RWPE2 (cell line): ENCODE data around the gene DLL1.
A peak's percentile ranks its signal among the peaks of the same experiment; 100 is the strongest.

ENCODE experiments used
- ATAC-seq: fragments of 200-7000 bp; cut with Tn5 transposase; 3 replicates; pipeline ENCODE4 v1.9.1; 2021; ENCODE audit warnings: low read depth
- DNase-seq: peaks from one replicate; pipeline ENCODE4 v3.0.0-alpha.2; 2020; ENCODE audit warnings: low spot score
- H3K27ac ChIP-seq: fragments of 450-650 bp; 2 replicates; pipeline ENCODE4 v1.5.1; 2017; ENCODE audit warnings: mild to moderate bottlenecking; ENCODE audit not compliant: poor library complexity, severe bottlenecking
- H3K27me3 ChIP-seq: fragments of 250-450 bp; sonication (Bioruptor Pico); 2 replicates; pipeline ENCODE4 v1.5.1; 2021; ENCODE audit warnings: mild to moderate bottlenecking, moderate library complexity; ENCODE audit not compliant: insufficient read depth, poor library complexity, severe bottlenecking
- H3K36me3 ChIP-seq: fragments of 250-450 bp; sonication (Bioruptor Pico); 2 replicates; pipeline ENCODE4 v1.5.1; 2020; ENCODE audit warnings: low read depth, mild to moderate bottlenecking, moderate library complexity
- H3K4me1 ChIP-seq: fragments of 250-450 bp; sonication (Bioruptor Pico); 2 replicates; pipeline ENCODE4 v1.5.1; 2021; ENCODE audit warnings: mild to moderate bottlenecking, moderate library complexity; ENCODE audit not compliant: insufficient read depth, poor library complexity, severe bottlenecking
- H3K4me3 ChIP-seq: fragments of 250-450 bp; sonication (Bioruptor Pico); 2 replicates; pipeline ENCODE4 v1.5.1; 2021; ENCODE audit warnings: mild to moderate bottlenecking, moderate library complexity; ENCODE audit not compliant: severe bottlenecking
- H3K9me3 ChIP-seq: fragments of 250-450 bp; sonication (Bioruptor Pico); 2 replicates; pipeline ENCODE4 v1.5.1; 2021; ENCODE audit warnings: mild to moderate bottlenecking, moderate library complexity; ENCODE audit not compliant: severe bottlenecking
- TF ChIP-seq, protein P1 (sequence below): fragments of 450-650 bp; IDR thresholded peaks from one replicate; pipeline ENCODE4 v1.5.1; 2017; ENCODE audit warnings: mild to moderate bottlenecking, moderate library complexity; ENCODE audit not compliant: poor library complexity, severe bottlenecking

Gene DLL1

DNA sequence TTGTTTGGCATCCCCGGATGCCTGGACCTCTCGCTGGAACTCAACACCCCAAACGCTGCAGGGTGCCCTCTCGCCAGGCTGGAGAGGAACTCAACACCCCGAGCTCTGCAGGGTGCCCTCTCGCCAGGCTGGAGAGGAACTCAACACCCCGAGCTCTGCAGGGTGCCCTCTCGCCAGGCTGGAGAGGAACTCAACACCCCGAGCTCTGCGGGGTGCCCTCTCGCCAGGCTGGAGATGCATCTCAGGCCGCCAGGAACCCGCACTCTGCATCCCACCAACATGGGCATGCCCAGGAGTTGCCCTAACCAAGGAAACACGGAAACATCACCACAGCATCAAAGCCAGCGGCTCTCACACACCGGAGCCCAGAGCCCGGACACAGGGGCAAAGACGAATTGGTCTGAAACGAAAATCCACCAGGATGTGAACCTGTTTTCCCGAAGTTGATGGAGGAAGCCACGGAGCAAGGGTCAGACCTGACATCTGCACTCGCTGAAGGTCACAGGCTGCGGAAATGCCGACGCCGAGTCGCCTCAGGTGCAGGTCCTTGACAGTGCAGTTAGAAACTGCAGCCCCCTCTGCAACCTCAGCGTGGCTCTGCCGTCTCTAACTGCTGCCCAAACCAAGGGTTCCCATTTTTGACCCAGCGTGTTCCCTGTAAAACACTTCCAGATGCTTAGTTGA lies 37.5 kb downstream of the DLL1 start:
- peak; percentile 42 for DNase-seq
- Histone ChIP-seq H3K36me3 (no peaks in the 10 kb centered on the region), H3K27ac (no peak overlapping the region), H3K4me1 (peaks cover 7% of the 10 kb centered on the region), H3K9me3 (no peaks in the 10 kb centered on the region), H3K27me3 (no peaks in the 10 kb centered on the region), H3K4me3 (no peak overlapping the region)
- no peak for ATAC-seq
- TF ChIP-seq, protein P1, sequence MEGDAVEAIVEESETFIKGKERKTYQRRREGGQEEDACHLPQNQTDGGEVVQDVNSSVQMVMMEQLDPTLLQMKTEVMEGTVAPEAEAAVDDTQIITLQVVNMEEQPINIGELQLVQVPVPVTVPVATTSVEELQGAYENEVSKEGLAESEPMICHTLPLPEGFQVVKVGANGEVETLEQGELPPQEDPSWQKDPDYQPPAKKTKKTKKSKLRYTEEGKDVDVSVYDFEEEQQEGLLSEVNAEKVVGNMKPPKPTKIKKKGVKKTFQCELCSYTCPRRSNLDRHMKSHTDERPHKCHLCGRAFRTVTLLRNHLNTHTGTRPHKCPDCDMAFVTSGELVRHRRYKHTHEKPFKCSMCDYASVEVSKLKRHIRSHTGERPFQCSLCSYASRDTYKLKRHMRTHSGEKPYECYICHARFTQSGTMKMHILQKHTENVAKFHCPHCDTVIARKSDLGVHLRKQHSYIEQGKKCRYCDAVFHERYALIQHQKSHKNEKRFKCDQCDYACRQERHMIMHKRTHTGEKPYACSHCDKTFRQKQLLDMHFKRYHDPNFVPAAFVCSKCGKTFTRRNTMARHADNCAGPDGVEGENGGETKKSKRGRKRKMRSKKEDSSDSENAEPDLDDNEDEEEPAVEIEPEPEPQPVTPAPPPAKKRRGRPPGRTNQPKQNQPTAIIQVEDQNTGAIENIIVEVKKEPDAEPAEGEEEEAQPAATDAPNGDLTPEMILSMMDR: no peak

GRCh38 chr6:170251776-170252571 lies 38.9 kb downstream of the DLL1 start:
- Histone ChIP-seq H3K9me3 (no peaks in the 10 kb centered on the region), H3K27me3 (no peaks in the 10 kb centered on the region), H3K27ac (no peak overlapping the region), H3K36me3 (no peaks in the 10 kb centered on the region), H3K4me3 (no peak overlapping the region), H3K4me1 (peaks cover 7% of the 10 kb centered on the region)
- ATAC-seq: no peak
- TF ChIP-seq, protein P1: no peak
- peak; percentile 52 for DNase-seq

DNA sequence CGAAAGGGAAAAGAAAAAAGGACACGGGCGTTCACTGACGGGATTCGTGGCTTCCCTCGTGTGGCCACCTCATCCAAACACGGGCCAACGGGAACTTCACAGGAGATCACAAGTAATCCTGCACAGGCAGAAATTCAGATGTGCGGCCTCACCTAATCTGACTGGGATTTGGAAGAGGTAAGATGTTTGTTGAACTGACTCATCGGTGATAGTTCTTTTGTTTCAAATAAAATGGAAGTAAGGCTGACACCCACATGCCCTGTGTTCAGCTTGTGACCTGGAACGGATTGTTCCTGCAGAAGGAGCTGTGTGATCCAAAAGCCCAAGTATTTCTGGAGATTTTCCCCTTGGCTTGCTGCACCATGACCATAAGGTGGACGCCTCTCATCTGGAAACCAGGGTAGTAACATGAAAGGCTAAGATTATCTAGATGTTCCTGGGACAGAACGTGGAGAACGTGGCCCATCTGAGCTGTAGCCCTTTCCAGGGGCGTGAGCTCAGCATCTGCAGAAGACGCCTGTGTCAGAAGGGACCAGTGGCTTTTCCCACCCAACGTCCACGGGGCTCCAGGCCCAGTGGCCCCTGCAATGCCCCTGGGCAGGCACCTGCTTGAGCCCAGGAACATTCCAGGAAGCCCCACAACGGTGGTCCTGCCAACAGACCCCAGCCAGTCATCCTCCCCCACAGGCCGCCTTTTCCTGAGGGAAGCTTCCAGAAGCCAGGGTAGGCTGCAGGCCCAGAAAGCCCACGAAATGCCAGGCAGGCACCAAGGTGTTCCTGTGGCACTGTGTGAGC lies 39.7 kb downstream of the DLL1 start:
- H3K27ac ChIP-seq: peak overlapping the region; percentile 5

DNA sequence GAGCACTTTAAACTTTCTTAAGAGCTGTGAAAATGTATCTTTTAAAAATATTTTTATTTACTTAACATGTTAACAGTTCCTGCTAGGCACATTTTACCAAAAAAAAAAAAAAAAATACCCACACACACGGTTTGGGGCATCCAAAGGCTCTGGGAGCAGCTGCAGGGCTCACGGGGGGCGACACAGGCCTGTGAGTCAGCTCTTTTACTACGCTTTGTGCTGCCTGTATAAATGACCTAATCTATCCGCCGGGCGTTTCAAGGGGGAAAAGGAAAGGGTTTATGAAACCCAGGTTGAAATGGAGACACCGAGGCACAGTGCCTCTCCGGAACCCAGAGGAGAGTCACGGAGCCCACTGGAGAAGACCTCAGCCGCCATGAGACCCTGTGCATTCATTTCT lies 40.4 kb downstream of the DLL1 start:
- Histone ChIP-seq H3K4me1 (peaks cover 7% of the 10 kb centered on the region), H3K4me3 (no peak overlapping the region), H3K36me3 (no peaks in the 10 kb centered on the region), H3K27ac (peak overlapping the region; percentile 5), H3K27me3 (no peaks in the 10 kb centered on the region), H3K9me3 (no peaks in the 10 kb centered on the region)
- ATAC-seq (no peak), DNase-seq (peak; percentile 11)
- TF ChIP-seq, protein P1: no peak

More for the DNA sequence above, 39.7 kb downstream of the DLL1 start:
- DNase-seq (peak; percentile 19), ATAC-seq (peak; percentile 80)
- no peak overlapping the region for H3K4me3 ChIP-seq
- H3K27me3 ChIP-seq: no peaks in the 10 kb centered on the region
- no peaks in the 10 kb centered on the region for H3K36me3 ChIP-seq
- H3K9me3 ChIP-seq: no peaks in the 10 kb centered on the region
- peaks cover 7% of the 10 kb centered on the region for H3K4me1 ChIP-seq
- TF ChIP-seq, protein P1: no peak
